Stomach (tissue), 19 donors: Measurements from ENCODE around the gene MB21D2. TPM values are rescaled to one million over a fixed set of nuclear protein-coding genes. Genes with fewer than 3 reads are reported as not detected.
A peak's percentile ranks its signal among the peaks of the same experiment; 100 is the strongest.
"Not testable (repeated sequence)": the region's sequence is repeated elsewhere in the genome, so short reads cannot be mapped to it uniquely, and the experiment has no call there.

Experiments
- DNase-seq, 2 donors: peaks; one replicate each; pipeline versions ENCODE4 v3.0.0 to v3.0.0-alpha.2; 2013 to 2019
- H3K27ac ChIP-seq, 5 donors: fragments of 200-600 bp in 4 of 5; sonication (generic) in 4 of 5; one replicate each; pipeline ENCODE4 v1.5.1; 2013 to 2019; ENCODE audit warnings: mild to moderate bottlenecking in 1 of 5, moderate library complexity in 1 of 5
- H3K27me3 ChIP-seq, 3 donors: fragments of 200-600 bp; sonication (generic); one replicate each; pipeline ENCODE4 v1.5.1; 2017 to 2019; ENCODE audit warnings: mixed run types in 1 of 3
- H3K36me3 ChIP-seq, 4 donors: fragments of 200-600 bp; sonication (generic); 1 replicate in 3 of 4; 2 replicates in 1 of 4; pipeline ENCODE4 v1.5.1; 2016 to 2019
- H3K4me1 ChIP-seq, 4 donors: fragments of 200-600 bp; sonication (generic); one replicate each; pipeline ENCODE4 v1.5.1; 2016 to 2019
- H3K4me3 ChIP-seq, 4 donors: fragments of 200-600 bp; sonication (generic) in 3 of 4; one replicate each; pipeline ENCODE4 v1.5.1; 2016 to 2019; ENCODE audit warnings: mild to moderate bottlenecking in 1 of 4
- H3K9me3 ChIP-seq, 4 donors: fragments of 200-600 bp; sonication (generic); one replicate each; pipeline ENCODE4 v1.5.1; 2016 to 2019
- EP300 ChIP-seq: sonication (generic); formaldehyde crosslinking; IDR thresholded peaks from one replicate; pipeline ENCODE4 v1.6.1; 2017; ENCODE audit warnings: antibody characterized with exemption
- POLR2A ChIP-seq, 4 donors: fragments of 450-650 bp; IDR thresholded peaks; one replicate each; pipeline ENCODE4 v1.6.1; 2016; ENCODE audit warnings: antibody characterized with exemption in 4 of 4, control low read depth in 2 of 4, mild to moderate bottlenecking in 1 of 4, moderate library complexity in 1 of 4
- POLR2AphosphoS5 ChIP-seq, 3 donors: sonication (generic); formaldehyde crosslinking; IDR thresholded peaks; one replicate each; pipeline ENCODE4 v1.6.1; 2016; ENCODE audit warnings: antibody characterized with exemption in 3 of 3
- WGBS, 5 donors: extraction: QIAGEN DNeasy Blood & Tissue Kit in 3 of 5; methylation state at CpG; one replicate each; pipeline versions ENCODE4 v1.1.5 to v1.1.7; 2013 to 2018; 5-methylcytosine and 5-hydroxymethylcytosine counted together
- intact Hi-C: fragments of 100-400 bp; cut with DNase I; formaldehyde crosslinking; loops from one replicate; pipeline ENCODE4 v1.15.1; 2023; ENCODE audit warnings: low total_unique reads
- long read RNA-seq, 10 donors: transcript quantifications; one replicate each; lab custom pipeline, GENCODE V29; 2026
- polyA plus RNA-seq, 3 donors: library from polyadenylated mRNA; stranded (reverse); fragments of 200-250 nt; gene quantifications; one replicate each; pipeline ENCODE4 v1.2.3, GENCODE V29; 2013
- total RNA-seq, 5 donors: library from RNA; depleted of rRNA; stranded (reverse); fragments of >200 nt; gene quantifications; one replicate each; pipeline versions ENCODE4 v1.1.0 to v1.2.3, GENCODE V29; 2014 to 2016
- TF ChIP-seq, protein P1 (sequence below), 7 experiments: fragments of 450-650 bp in 4 of 7; fragments of 200-600 bp in 3 of 7; sonication (generic) in 3 of 7; IDR thresholded peaks; one replicate each; pipeline ENCODE4 v1.5.1; 2016 to 2019; ENCODE audit warnings: antibody characterized with exemption in 7 of 7, control low read depth in 2 of 7, mild to moderate bottlenecking in 1 of 7
- donor health status: healthy with polysubstance abuse.
- donor health status: Bipolar disorder and iron deficiency.
- donor health status: healthy.

Gene MB21D2, protein sequence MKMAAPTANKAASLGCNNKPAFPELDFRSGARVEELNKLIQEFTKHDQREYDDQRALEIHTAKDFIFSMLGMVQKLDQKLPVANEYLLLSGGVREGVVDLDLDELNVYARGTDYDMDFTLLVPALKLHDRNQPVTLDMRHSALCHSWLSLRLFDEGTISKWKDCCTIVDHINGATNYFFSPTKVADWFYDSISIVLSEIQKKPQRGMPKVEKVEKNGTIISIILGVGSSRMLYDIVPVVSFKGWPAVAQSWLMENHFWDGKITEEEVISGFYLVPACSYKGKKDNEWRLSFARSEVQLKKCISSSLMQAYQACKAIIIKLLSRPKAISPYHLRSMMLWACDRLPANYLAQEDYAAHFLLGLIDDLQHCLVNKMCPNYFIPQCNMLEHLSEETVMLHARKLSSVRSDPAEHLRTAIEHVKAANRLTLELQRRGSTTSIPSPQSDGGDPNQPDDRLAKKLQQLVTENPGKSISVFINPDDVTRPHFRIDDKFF
- 10 to 100 TPM in 1 of 5 donors, 1 to 10 TPM in 2, under 1 TPM in 2; 0.45 to 15.1 (median 1.8) TPM for total RNA-seq
- 1 to 10 TPM in 2 of 3 donors, under 1 TPM in 1; 0.88 to 5.7 (median 2.3) TPM for polyA plus RNA-seq
- long read RNA-seq, donor 1, partial matches to known transcripts: 0 of 2 reads
- long read RNA-seq, donor 1, other reads (novel, unspliced or antisense): 0 of 2 reads
- long read RNA-seq, donor 2, partial matches to known transcripts: 0 of 3 reads
- long read RNA-seq, donor 2, other reads (novel, unspliced or antisense): 0 of 3 reads
- long read RNA-seq, donor 3, partial matches to known transcripts: 0 of 2 reads
- long read RNA-seq, donor 3, other reads (novel, unspliced or antisense): 0 of 2 reads
- long read RNA-seq, donor 4: 0 reads
- long read RNA-seq, donor 5, transcript MB21D2-201 (2 exons, 3,368 nt): major isoform, 5 of 5 reads
- long read RNA-seq, donor 5, partial matches to known transcripts: 0 of 5 reads
- long read RNA-seq, donor 5, other reads (novel, unspliced or antisense): 0 of 5 reads
- long read RNA-seq, donor 6: 0 reads
- long read RNA-seq, donor 7, partial matches to known transcripts: 0 of 4 reads
- long read RNA-seq, donor 7, other reads (novel, unspliced or antisense): 0 of 4 reads
- long read RNA-seq, donor 8, partial matches to known transcripts: 0 of 4 reads
- long read RNA-seq, donor 8, other reads (novel, unspliced or antisense): 0 of 4 reads
- long read RNA-seq, donor 9, transcript MB21D2-201 (2 exons, 3,368 nt): major isoform, 5 of 5 reads
- long read RNA-seq, donor 9, partial matches to known transcripts: 0 of 5 reads
- long read RNA-seq, donor 9, other reads (novel, unspliced or antisense): 0 of 5 reads
- long read RNA-seq, donor 10, partial matches to known transcripts: 0 of 3 reads
- long read RNA-seq, donor 10, other reads (novel, unspliced or antisense): 0 of 3 reads

DNA sequence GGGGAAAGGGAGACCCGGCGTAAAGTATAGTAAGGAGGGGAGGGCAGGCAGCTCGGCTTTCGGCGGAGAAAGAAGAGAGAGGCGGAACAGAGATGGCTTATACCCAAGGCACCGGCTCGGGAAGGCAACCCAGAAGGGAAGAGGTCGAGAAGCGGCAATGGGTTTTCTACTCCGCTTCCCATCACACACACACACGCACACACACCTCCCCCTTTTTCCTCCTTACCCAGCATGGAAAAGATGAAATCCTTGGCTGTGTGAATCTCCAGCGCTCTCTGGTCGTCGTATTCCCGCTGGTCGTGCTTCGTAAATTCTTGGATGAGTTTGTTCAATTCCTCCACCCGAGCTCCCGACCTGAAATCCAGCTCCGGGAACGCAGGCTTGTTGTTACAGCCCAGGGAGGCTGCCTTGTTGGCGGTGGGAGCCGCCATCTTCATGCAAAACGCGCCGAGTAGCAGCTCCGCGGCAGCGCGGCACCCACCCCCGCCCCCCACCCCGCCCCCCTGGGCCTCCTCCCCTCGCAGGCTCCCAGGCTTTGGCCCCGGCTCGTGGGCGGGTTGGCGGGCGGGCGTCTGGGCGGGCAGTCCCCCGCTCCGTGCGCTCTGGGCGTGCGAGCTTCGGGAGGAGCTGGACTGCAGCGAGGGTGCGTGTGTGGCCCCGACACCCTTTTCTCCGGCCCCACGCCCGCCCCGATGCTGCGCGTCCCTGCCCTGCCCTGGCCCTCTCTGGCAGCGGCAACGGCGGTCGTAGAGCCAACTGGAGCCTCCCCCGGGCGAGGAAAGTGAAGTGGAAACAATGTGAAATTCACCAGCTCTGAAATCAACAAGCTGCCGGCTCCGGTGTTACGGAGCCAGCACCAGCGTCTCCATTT, at the start of gene MB21D2:
MB21D2 (minus strand) TSS at position 453 of the 871 bp plus-strand sequence; CDS start at position 437, 16 bp downstream.
- Histone ChIP-seq H3K4me3 (peak within 1 kb of the TSS; percentile 63 to 75 (median 73)), H3K9me3 (no peaks in the 10 kb centered on the region), H3K4me1 (peaks cover 9 to 52% (median 22%) of the 10 kb centered on the region in 4 donors), H3K36me3 (no peaks in the 10 kb centered on the region), H3K27me3 (peaks cover 0 to 34% (median 0%) of the 10 kb centered on the region in 3 donors), H3K27ac (peak within 1 kb of the TSS; percentile 82 to 94 (median 91))
- WGBS, 5 donors: 0 to 3% (median 1%) methylated on average over 46 to 66 of the region's 66 CpGs
- peak; percentile 69 to 94 for DNase-seq
- peak; percentile 58 to 73 (median 58) for TF ChIP-seq POLR2AphosphoS5 (IDR thresholded peaks at IDR 0.05)
- TF ChIP-seq POLR2A (IDR thresholded peaks at IDR 0.05): no peak
- TF ChIP-seq, protein P1, sequence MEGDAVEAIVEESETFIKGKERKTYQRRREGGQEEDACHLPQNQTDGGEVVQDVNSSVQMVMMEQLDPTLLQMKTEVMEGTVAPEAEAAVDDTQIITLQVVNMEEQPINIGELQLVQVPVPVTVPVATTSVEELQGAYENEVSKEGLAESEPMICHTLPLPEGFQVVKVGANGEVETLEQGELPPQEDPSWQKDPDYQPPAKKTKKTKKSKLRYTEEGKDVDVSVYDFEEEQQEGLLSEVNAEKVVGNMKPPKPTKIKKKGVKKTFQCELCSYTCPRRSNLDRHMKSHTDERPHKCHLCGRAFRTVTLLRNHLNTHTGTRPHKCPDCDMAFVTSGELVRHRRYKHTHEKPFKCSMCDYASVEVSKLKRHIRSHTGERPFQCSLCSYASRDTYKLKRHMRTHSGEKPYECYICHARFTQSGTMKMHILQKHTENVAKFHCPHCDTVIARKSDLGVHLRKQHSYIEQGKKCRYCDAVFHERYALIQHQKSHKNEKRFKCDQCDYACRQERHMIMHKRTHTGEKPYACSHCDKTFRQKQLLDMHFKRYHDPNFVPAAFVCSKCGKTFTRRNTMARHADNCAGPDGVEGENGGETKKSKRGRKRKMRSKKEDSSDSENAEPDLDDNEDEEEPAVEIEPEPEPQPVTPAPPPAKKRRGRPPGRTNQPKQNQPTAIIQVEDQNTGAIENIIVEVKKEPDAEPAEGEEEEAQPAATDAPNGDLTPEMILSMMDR (IDR thresholded peaks at IDR 0.05): peak in 1 of 7 experiments; percentile 15
- no peak for TF ChIP-seq EP300
- intact Hi-C loops: loop anchor here (10.0 kb wide), 1 partner anchor 93 kb away; no protein-coding TSS in a partner anchor

DNA sequence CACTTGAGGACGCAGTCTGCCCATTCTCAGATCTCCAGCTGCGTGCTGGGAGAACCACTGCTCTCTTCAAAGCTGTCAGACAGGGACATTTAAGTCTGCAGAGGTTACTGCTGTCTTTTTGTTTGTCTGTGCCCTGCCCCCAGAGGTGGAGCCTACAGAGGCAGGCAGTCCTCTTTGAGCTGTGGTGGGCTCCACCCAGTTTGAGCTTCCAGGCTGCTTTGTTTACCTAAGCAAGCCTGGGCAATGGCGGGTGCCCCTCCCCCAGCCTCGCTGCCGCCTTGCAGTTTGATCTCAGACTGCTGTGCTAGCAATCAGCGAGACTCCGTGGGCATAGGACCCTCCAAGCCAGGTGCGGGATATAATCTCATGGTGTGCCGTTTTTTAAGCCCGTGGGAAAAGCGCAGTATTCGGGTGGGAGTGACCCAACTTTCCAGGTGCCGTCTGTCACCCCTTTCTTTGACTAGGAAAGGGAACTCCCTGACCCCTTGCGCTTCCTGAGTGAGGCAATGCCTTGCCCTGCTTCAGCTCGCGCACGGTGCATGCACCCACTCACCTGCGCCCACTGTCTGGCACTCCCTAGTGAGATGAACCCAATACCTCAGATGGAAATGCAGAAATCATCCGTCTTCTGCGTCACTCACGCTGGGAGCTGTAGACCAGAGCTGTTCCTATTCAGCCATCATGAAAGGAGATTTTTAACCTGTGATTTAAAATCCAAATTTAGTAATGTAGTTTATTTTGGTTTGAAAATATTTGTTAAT, 47.5 kb upstream of the MB21D2 start:
- H3K27ac ChIP-seq, intact Hi-C loops, H3K4me1 ChIP-seq, DNase-seq, H3K4me3 ChIP-seq, H3K9me3 ChIP-seq, H3K36me3 ChIP-seq, H3K27me3 ChIP-seq: not testable (repeated sequence)
- 85 to 97% (median 94%) methylated on average over 16 to 20 of the region's 21 CpGs for WGBS, 5 donors

DNA sequence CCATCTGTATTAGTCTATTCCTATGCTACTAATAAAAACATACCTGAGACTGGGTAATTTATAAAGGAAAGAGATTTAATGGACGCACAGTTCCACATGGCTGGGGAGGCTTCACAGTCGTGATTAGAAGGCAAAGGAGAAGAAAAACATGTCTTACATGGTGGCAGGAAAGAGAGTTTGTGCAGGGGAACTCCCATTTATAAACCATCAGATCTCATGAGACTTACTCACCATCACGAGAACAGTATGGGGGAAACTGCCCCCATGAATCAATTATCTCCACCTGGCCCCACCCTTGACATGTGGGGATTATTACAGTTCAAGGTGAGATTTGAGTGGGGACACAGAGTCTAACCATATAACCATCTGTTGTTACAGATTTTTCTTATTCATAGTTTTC, 42.1 kb upstream of the MB21D2 start:
- H3K4me3 ChIP-seq: no peak overlapping the region
- no peaks in the 10 kb centered on the region for H3K36me3 ChIP-seq
- H3K27me3 ChIP-seq: no peaks in the 10 kb centered on the region
- no peaks in the 10 kb centered on the region for H3K9me3 ChIP-seq
- H3K27ac ChIP-seq: no peak overlapping the region
- DNase-seq: no peak
- intact Hi-C loops: no loop called here
- no peaks in the 10 kb centered on the region for H3K4me1 ChIP-seq
- TF ChIP-seq, protein P1 (IDR thresholded peaks at IDR 0.05): no peak
- TF ChIP-seq EP300 (no peak), POLR2A (IDR thresholded peaks at IDR 0.05) (no peak), POLR2AphosphoS5 (IDR thresholded peaks at IDR 0.05) (no peak)
- 58 to 73% (median 69%) methylated on average over 3 of the region's 3 CpGs for WGBS, 5 donors
